HEK293 (cell line): ENCODE measurements around the gene TEX261.

Experiments
- CTCF ChIA-PET: fragments of 350-600 bp; formaldehyde crosslinking; extraction: SDS; loops from one replicate; lab custom pipeline; 2021; ENCODE audit warnings: antibody characterized with exemption; lab: Yijun Ruan, JAX
- POLR2A ChIA-PET: fragments of 300-600 bp; formaldehyde crosslinking; extraction: SDS; loops from one replicate; lab custom pipeline; 2020; ENCODE audit warnings: antibody characterized with exemption, inconsistent platforms; lab: Yijun Ruan, JAX
- H3K27ac ChIP-seq: fragments of 200-500 bp; sonication (Bioruptor generic); 2 replicates; pipeline ENCODE4 v1.5.1; 2014; ENCODE audit warnings: low read depth, low read length, control low read depth, inconsistent platforms; ENCODE audit errors: extremely low read depth
- H3K36me3 ChIP-seq, 2 experiments: fragments of 200-500 bp in 1 of 2; sonication (Bioruptor generic) in 1 of 2; 1 replicate in 1 of 2; 2 replicates in 1 of 2; pipeline ENCODE4 v1.5.1; 2014 to 2017; ENCODE audit warnings: inconsistent platforms in 2 of 2, low read length in 2 of 2; ENCODE audit not compliant: control insufficient read depth in 2 of 2, insufficient read depth in 1 of 2
- H3K4me1 ChIP-seq: fragments of 200-500 bp; sonication (Bioruptor generic); 2 replicates; pipeline ENCODE4 v1.5.1; 2014; ENCODE audit warnings: mild to moderate bottlenecking, low read length, inconsistent platforms; ENCODE audit not compliant: control insufficient read depth, insufficient read depth
- H3K4me3 ChIP-seq: 2 replicates; pipeline ENCODE4 v1.5.1; 2011; ENCODE audit warnings: low read depth, mild to moderate bottlenecking, control low read depth, low read length, moderate library complexity
- H3K9me3 ChIP-seq: fragments of 200-500 bp; sonication (Bioruptor generic); 2 replicates; pipeline ENCODE4 v1.5.1; 2014; ENCODE audit warnings: low read depth, low read length, inconsistent platforms; ENCODE audit not compliant: control insufficient read depth, insufficient read depth
- GLIS1 ChIP-seq: fragments of 450-650 bp; formaldehyde crosslinking; IDR thresholded peaks from 2 replicates; pipeline ENCODE4 v1.5.1; 2016; ENCODE audit warnings: missing biosample characterization, missing genetic modification characterization
- KLF16 ChIP-seq: fragments of 450-650 bp; formaldehyde crosslinking; IDR thresholded peaks from 2 replicates; pipeline ENCODE4 v1.5.1; 2017; ENCODE audit warnings: missing biosample characterization, missing genetic modification characterization
- MEIS1 ChIP-seq: sonication (generic); formaldehyde crosslinking; IDR thresholded peaks from 2 replicates; pipeline ENCODE4 v1.8.1; 2022; ENCODE audit warnings: missing genetic modification reagents, mild to moderate bottlenecking, borderline replicate concordance
- PRDM10 ChIP-seq: fragments of 450-650 bp; formaldehyde crosslinking; IDR thresholded peaks from 2 replicates; pipeline ENCODE4 v1.5.1; 2016; ENCODE audit warnings: missing biosample characterization, missing genetic modification characterization
- ZBTB44 ChIP-seq: fragments of 450-650 bp; IDR thresholded peaks from 2 replicates; pipeline ENCODE4 v1.5.1; 2018; ENCODE audit warnings: missing biosample characterization, mild to moderate bottlenecking, missing genetic modification characterization
- ZBTB48 ChIP-seq: fragments of 450-650 bp; formaldehyde crosslinking; IDR thresholded peaks from 2 replicates; pipeline ENCODE4 v1.5.1; 2016; ENCODE audit warnings: missing biosample characterization, missing genetic modification characterization
- ZFP69B ChIP-seq: fragments of 450-650 bp; formaldehyde crosslinking; IDR thresholded peaks from 2 replicates; pipeline ENCODE4 v1.5.1; 2016; ENCODE audit warnings: missing biosample characterization, missing genetic modification characterization
- ZNF112 ChIP-seq: fragments of 450-650 bp; formaldehyde crosslinking; IDR thresholded peaks from 2 replicates; pipeline ENCODE4 v1.5.0; 2017; ENCODE audit warnings: missing biosample characterization, missing genetic modification characterization
- ZNF121 ChIP-seq: fragments of 450-650 bp; formaldehyde crosslinking; IDR thresholded peaks from 2 replicates; pipeline ENCODE4 v1.5.1; 2016; ENCODE audit warnings: missing biosample characterization, missing genetic modification characterization
- ZNF23 ChIP-seq: fragments of 450-650 bp; formaldehyde crosslinking; IDR thresholded peaks from 2 replicates; pipeline ENCODE4 v1.5.1; 2016; ENCODE audit warnings: missing biosample characterization, missing genetic modification characterization, borderline replicate concordance
- ZNF354C ChIP-seq: fragments of 450-650 bp; formaldehyde crosslinking; IDR thresholded peaks from 2 replicates; pipeline ENCODE4 v1.5.1; 2016; ENCODE audit warnings: missing biosample characterization, missing genetic modification characterization, low read depth, borderline replicate concordance
- ZNF510 ChIP-seq: fragments of 450-650 bp; formaldehyde crosslinking; IDR thresholded peaks from 2 replicates; pipeline ENCODE4 v1.5.1; 2018; ENCODE audit warnings: mild to moderate bottlenecking, missing genetic modification characterization, missing biosample characterization; ENCODE audit not compliant: insufficient replicate concordance
- ZNF544 ChIP-seq: fragments of 450-650 bp; formaldehyde crosslinking; IDR thresholded peaks from 2 replicates; pipeline ENCODE4 v1.5.0; 2017; ENCODE audit warnings: missing biosample characterization, missing genetic modification characterization
- ZNF548 ChIP-seq: fragments of 450-650 bp; formaldehyde crosslinking; IDR thresholded peaks from 2 replicates; pipeline ENCODE4 v1.5.1; 2016; ENCODE audit warnings: missing biosample characterization, missing genetic modification characterization
- ZNF580 ChIP-seq: fragments of 450-650 bp; formaldehyde crosslinking; IDR thresholded peaks from 2 replicates; pipeline ENCODE4 v1.5.1; 2016; ENCODE audit warnings: missing biosample characterization, missing genetic modification characterization
- ZNF624 ChIP-seq: fragments of 450-650 bp; formaldehyde crosslinking; IDR thresholded peaks from 2 replicates; pipeline ENCODE4 v1.5.1; 2017; ENCODE audit warnings: missing biosample characterization, missing genetic modification characterization
- ZSCAN30 ChIP-seq: fragments of 450-650 bp; IDR thresholded peaks from 2 replicates; pipeline ENCODE4 v1.5.1; 2018; ENCODE audit warnings: missing biosample characterization, mild to moderate bottlenecking, missing genetic modification characterization, moderate library complexity
- ZXDB ChIP-seq: fragments of 450-650 bp; formaldehyde crosslinking; IDR thresholded peaks from 2 replicates; pipeline ENCODE4 v1.5.1; 2016; ENCODE audit warnings: missing biosample characterization, missing genetic modification characterization

TEX261 gene

GRCh38 chr2:70987386-70987785 lies 7.3 kb downstream of the TEX261 start:
- no peak overlapping the region for H3K27ac ChIP-seq
- H3K9me3 ChIP-seq = no peaks in the 10 kb centered on the region
- no peak overlapping the region for H3K4me3 ChIP-seq
- POLR2A ChIA-PET = no interaction called here
- CTCF ChIA-PET = interaction anchor here (1.0 kb wide), 1 partner anchor 14 kb away, joined by 3 read pairs; no protein-coding TSS in a partner anchor
- H3K36me3 ChIP-seq = peaks cover 0 to 89% of the 10 kb centered on the region in 2 experiments; a peak in 1 of 3 replicates
- TF ChIP-seq ZNF624 (tag by site-specific recombination) = no peak
- no peak for TF ChIP-seq ZNF23
- TF ChIP-seq ZBTB48 (tag by site-specific recombination) = no peak
- TF ChIP-seq ZNF544 (tag by site-specific recombination) = no peak
- TF ChIP-seq ZXDB (tag by site-specific recombination) = no peak
- TF ChIP-seq ZBTB44 (tag by site-specific recombination) = no peak
- no peak for TF ChIP-seq PRDM10
- no peak for TF ChIP-seq ZNF112 (tag by site-specific recombination)
- TF ChIP-seq ZNF548 (tag by site-specific recombination) = no peak
- no peak for TF ChIP-seq ZNF354C (tag by site-specific recombination)
- TF ChIP-seq ZFP69B = no peak
- no peak for TF ChIP-seq ZNF121
- TF ChIP-seq ZSCAN30 (tag by site-specific recombination) = no peak
- no peak for TF ChIP-seq ZNF580 (tag by site-specific recombination)
- no peak for TF ChIP-seq GLIS1 (tag by site-specific recombination)
- no peak for TF ChIP-seq MEIS1
- no peaks in the 10 kb centered on the region for H3K4me1 ChIP-seq

- H3K36me3 ChIP-seq = peaks cover 0 to 88% of the 10 kb centered on the region in 2 experiments; a peak in 1 of 3 replicates
- POLR2A ChIA-PET = no interaction called here
These were observed 8.0 kb downstream of the TEX261 start for GRCh38 chr2:70986499-70987189.

GRCh38 chr2:70985956-70986355 lies 8.7 kb downstream of the TEX261 start:
- Histone ChIP-seq H3K4me1 (no peaks in the 10 kb centered on the region), H3K36me3 (peaks cover 0 to 87% of the 10 kb centered on the region in 2 experiments; a peak in 1 of 3 replicates), H3K9me3 (no peaks in the 10 kb centered on the region), H3K4me3 (no peak overlapping the region), H3K27ac (no peak overlapping the region)
- no peak for TF ChIP-seq KLF16
- POLR2A ChIA-PET = no interaction called here
- CTCF ChIA-PET = interaction anchor here (0.6 to 1.9 kb wide), 2 partner anchors 11 to 16 kb away, joined by 5 to 7 read pairs; no protein-coding TSS in a partner anchor

More at GRCh38 chr2:70986499-70987189, 8.0 kb downstream of the TEX261 start:
- TF ChIP-seq ZNF510 (tag by site-specific recombination) = no peak
- Histone ChIP-seq H3K4me1 (no peaks in the 10 kb centered on the region), H3K9me3 (no peaks in the 10 kb centered on the region), H3K4me3 (no peak overlapping the region), H3K27ac (no peak overlapping the region)
- CTCF ChIA-PET = interaction anchor here (1.0 kb wide), 1 partner anchor 15 kb away, joined by 3 read pairs; no protein-coding TSS in a partner anchor
